Placental epithelial cell (primary cell): ENCODE results near the gene KLK13. TPM values are rescaled to one million over a fixed set of nuclear protein-coding genes. Genes with fewer than 3 reads are reported as not detected.

Experiments used
- total RNA-seq: library from RNA; depleted of rRNA; stranded (reverse); fragments of >200 nt; gene quantifications from 2 replicates; pipeline ENCODE4 v1.2.3, GENCODE V29; 2012

The KLK13 gene, protein sequence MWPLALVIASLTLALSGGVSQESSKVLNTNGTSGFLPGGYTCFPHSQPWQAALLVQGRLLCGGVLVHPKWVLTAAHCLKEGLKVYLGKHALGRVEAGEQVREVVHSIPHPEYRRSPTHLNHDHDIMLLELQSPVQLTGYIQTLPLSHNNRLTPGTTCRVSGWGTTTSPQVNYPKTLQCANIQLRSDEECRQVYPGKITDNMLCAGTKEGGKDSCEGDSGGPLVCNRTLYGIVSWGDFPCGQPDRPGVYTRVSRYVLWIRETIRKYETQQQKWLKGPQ
- total RNA-seq = not detected in 2 replicates

DNA sequence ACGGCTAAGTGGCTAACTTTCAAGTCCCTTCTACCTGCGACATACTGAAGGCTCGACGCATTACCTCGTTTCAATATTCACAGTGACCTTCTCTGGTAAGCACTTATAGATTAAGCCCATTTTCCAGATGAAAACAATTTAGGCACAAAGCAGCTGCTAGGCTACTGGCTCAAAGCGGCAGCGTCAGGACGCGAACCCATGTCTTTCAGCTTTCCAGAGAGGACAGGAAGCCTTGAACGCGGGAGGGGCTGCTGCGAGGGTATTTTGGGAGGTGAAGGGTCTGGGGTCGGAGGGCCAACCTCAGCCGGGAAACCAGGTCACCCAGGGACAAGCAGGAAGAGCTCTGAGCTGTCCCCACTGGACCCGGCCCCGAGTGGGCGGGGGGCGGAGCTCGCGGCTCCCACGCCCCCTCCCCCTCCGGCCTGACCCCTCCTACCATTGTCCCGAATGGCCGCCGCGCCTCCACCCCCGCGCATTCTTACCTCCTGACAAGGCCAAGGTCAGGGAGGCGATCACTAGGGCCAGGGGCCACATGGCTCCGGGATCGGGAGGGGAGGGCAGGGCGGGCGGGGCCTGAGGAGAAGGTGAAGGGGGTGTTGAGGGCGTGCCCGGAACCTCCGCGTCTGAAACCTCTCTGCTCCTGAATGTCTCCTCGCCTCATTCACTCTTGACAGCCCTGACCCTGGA lies at the start of gene KLK13:
Gene KLK13, minus strand, starts transcription at position 559 of the 687 bp plus-strand sequence. Its CDS starts 25 bp downstream, at position 534.

DNA sequence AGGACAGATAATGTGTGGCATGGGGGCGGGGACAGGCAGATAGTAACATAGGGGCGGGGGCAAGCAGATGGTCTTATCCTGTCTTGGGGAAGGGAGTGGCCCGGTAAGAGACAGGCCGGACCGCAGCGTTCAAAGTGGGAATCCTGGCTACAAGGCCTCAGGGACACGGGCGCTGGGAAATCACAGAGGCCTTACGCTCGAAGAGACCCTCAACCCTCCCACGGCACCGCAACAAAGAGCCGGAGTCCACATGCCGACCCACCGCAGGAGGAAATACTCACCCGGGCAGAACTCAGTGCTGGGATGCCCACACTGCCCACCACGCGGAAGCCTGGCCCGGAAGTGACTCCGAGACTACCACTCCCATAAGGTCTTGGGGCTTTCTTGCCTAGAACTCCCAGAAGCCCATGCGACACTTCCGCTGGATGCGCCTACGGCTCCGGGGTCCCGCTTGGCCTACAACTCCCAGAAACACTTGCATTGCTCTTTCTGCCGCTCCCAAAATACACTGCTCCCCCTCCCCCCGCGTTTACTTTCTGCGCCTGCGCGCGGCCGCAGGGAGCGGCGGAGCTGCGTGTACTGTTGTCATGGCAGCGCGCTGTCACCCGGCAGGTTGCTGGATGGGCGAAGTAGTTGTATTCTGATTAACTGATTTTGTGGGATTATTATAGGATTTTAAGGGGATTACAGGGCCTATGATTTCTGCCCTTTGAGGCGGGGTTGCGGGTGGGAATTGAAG lies 43.3 kb upstream of the KLK13 start, which contains the start of gene CTU1:
Gene CTU1, minus strand, starts transcription at position 344 of the 739 bp plus-strand sequence. CDS start 3,840 bp downstream, outside the sequence.

DNA sequence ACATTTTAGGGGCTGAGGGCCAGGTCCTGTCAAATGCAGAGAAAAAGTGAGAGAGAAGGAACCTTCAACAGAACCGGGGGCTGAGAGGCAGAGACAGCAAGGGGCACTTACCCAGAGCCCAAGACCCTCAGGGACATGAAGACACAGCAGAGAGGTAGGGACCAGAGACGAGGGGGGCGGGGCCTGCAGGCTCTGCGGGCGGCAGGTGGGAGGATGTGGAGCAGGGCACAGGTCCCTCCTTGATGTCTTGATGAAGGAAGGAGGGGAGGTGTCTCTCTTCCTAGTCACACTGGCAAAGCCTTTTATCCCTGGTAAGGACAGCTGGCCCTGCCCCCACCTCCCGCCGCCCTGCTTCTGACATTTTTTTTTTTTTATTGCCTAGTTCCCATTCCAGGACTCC lies 17.7 kb upstream of the KLK13 start, which contains the start of gene KLK14:
Gene KLK14, minus strand, starts transcription at position 277 of the 400 bp plus-strand sequence. Its CDS starts 273 bp downstream, at position 4.

DNA sequence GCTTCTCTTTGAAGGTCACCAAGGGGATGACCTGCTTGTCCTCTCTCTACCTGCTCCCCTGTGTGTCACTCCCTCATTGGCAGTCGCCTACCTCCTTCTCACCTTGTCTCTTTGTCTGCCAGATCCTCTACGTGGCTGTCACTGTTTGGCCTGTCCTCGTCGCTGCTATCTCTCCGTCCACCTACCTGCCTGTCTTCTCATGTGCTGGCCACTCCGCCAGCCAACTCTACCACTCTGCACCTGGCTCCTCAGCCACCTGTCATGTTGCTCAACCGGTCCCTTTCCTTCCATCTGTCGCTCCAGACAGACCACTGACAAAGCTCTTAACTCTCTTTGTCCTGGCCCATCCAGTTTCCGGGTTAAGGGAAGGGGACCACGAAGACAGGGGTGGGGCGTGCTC lies 30.2 kb downstream of the KLK13 start, which contains the start of gene KLK12:
Gene KLK12, minus strand, starts transcription at position 299 of the 400 bp plus-strand sequence. CDS start 381 bp downstream, outside the sequence.

DNA sequence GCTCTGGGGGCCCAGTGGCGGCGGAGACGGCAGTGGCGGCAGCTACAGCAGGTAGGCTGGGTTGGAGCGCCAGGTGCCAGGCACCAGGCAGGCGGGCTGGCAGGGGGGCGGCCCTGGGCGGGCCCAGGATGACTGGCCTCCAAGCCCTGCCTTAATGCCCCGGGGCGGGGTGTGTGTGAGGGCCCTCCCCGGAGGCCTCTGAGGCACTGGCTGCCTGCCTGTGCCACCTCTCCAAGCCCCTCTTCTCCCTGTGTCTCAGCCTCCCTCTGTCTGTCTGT lies 38.4 kb downstream of the KLK13 start, which contains the start of gene KLK11:
Gene KLK11, minus strand, starts transcription at position 63 of the 278 bp plus-strand sequence. CDS start 985 bp downstream, outside the sequence.

DNA sequence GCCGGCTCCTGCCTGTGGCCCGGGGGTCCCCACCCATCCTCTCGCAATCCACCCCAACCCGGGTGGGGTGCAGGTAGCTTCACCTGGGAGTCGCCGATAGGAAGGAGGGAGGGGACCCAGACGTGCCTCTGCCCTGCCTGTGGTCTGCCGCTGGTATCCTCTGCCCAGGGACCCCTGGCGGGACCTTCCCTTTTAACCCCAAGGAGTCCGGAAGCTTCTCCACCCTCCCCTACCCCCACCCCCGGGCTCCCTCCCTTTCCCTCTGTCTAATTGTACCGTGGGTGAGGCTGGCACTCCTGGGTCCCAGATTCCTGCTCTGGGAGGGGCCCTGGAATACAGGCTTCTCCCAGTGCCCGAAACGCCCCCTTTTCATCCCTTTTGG lies 45.4 kb downstream of the KLK13 start, which contains the start of gene KLK10:
Gene KLK10, minus strand, starts transcription at position 166 of the 382 bp plus-strand sequence. CDS start 579 bp downstream, outside the sequence.

Other genes with a start within 250 kb of the KLK13 start
- gene KLK1, start 241.3 kb downstream of the KLK13 start, total RNA-seq = not detected in 2 replicates
- gene KLK15, start 231.5 kb downstream of the KLK13 start, total RNA-seq = not detected in 2 replicates
- gene KLK3, start 210.2 kb downstream of the KLK13 start, total RNA-seq = not detected in 2 replicates
- not detected in 2 replicates for gene KLK2, start 191.7 kb downstream of the KLK13 start, total RNA-seq
- not detected in 2 replicates for gene KLK4, start 153.7 kb downstream of the KLK13 start, total RNA-seq
- not detected in 2 replicates for gene KLK5, start 112.1 kb downstream of the KLK13 start, total RNA-seq
- 0.39 and 1.6 TPM in 2 replicates for gene KLK6, start 95.5 kb downstream of the KLK13 start, total RNA-seq
- not detected in 2 replicates for gene KLK7, start 81.2 kb downstream of the KLK13 start, total RNA-seq
- gene KLK8, start 63.5 kb downstream of the KLK13 start, total RNA-seq = 0.39 TPM in 1 of 2 replicates, not detected in the other
- not detected in 2 replicates for gene KLK10, start 45.4 kb downstream of the KLK13 start, total RNA-seq
- gene KLK11, start 38.5 kb downstream of the KLK13 start, total RNA-seq = not detected in 2 replicates
- not detected in 2 replicates for gene KLK12, start 30.1 kb downstream of the KLK13 start, total RNA-seq
- not detected in 2 replicates for gene KLK14, start 17.8 kb upstream of the KLK13 start, total RNA-seq
- 6.3 and 7.9 TPM in 2 replicates for gene CTU1, start 43.3 kb upstream of the KLK13 start, total RNA-seq
- gene SIGLEC9, start 59.8 kb upstream of the KLK13 start, total RNA-seq = not detected in 2 replicates
- not detected in 2 replicates for gene SIGLEC7, start 77.2 kb upstream of the KLK13 start, total RNA-seq
- gene CD33, start 160.0 kb upstream of the KLK13 start, total RNA-seq = not detected in 2 replicates
- not detected in 2 replicates for gene SIGLECL1, start 186.0 kb upstream of the KLK13 start, total RNA-seq
- gene IGLON5, start 246.6 kb upstream of the KLK13 start, total RNA-seq = not detected in 2 replicates